Astrocyte (in vitro differentiated cells and primary cell): Measurements from ENCODE around the gene FRS2. TPM values are rescaled to one million over a fixed set of nuclear protein-coding genes. Genes with fewer than 3 reads are reported as not detected.

Experiments used
- DNase-seq: peaks from one replicate; pipeline ENCODE4 v3.0.0-alpha.2; 2010; ENCODE audit warnings: low read depth
- FAIRE-seq: peaks from 2 replicates; lab custom pipeline; 2011; peaks lifted over from hg19 to GRCh38; lab: Jason Lieb, UNC
- H2AFZ ChIP-seq: 2 replicates; pipeline ENCODE4 v1.6.0; 2012; ENCODE audit warnings: low read depth, low read length, inconsistent platforms
- H3K27ac ChIP-seq: 2 replicates; pipeline ENCODE4 v1.5.1; 2011; ENCODE audit warnings: low read depth, low read length, inconsistent platforms
- H3K27me3 ChIP-seq: 2 replicates; pipeline ENCODE4 v1.6.0; 2011; ENCODE audit warnings: low read length, inconsistent platforms; ENCODE audit not compliant: insufficient read depth
- H3K36me3 ChIP-seq: 2 replicates; pipeline ENCODE4 v1.5.1; 2011; ENCODE audit warnings: low read length, inconsistent platforms; ENCODE audit not compliant: insufficient read depth
- H3K4me1 ChIP-seq: 2 replicates; pipeline ENCODE4 v1.5.1; 2011; ENCODE audit warnings: low read length, inconsistent platforms; ENCODE audit not compliant: insufficient read depth
- H3K4me2 ChIP-seq: 2 replicates; pipeline ENCODE4 v1.6.0; 2012; ENCODE audit warnings: low read length, inconsistent platforms
- H3K4me3 ChIP-seq: 2 replicates; pipeline ENCODE4 v1.5.1; 2011; ENCODE audit warnings: low read depth, mild to moderate bottlenecking, low read length, inconsistent platforms; ENCODE audit not compliant: insufficient read depth
- H3K79me2 ChIP-seq: 2 replicates; pipeline ENCODE4 v1.6.0; 2012; ENCODE audit warnings: mild to moderate bottlenecking, low read length, inconsistent platforms; ENCODE audit not compliant: insufficient read depth
- H3K9ac ChIP-seq: 2 replicates; pipeline ENCODE4 v1.6.0; 2012; ENCODE audit warnings: mild to moderate bottlenecking, low read length, inconsistent platforms
- H3K9me3 ChIP-seq: 2 replicates; pipeline ENCODE4 v1.5.1; 2012; ENCODE audit warnings: low read depth, mild to moderate bottlenecking, low read length, inconsistent platforms; ENCODE audit not compliant: insufficient read depth
- H4K20me1 ChIP-seq: 2 replicates; pipeline ENCODE4 v1.6.0; 2012; ENCODE audit warnings: low read length, inconsistent platforms; ENCODE audit not compliant: insufficient read depth
- H3K27ac Mint-ChIP-seq: one replicate; pipeline ENCODE4 v1.8.0; 2021; ENCODE audit warnings: mild to moderate bottlenecking, mixed read lengths; ENCODE audit not compliant: unreplicated experiment
- H3K27me3 Mint-ChIP-seq: one replicate; pipeline ENCODE4 v1.8.0; 2021; ENCODE audit warnings: low read depth, mixed read lengths; ENCODE audit not compliant: unreplicated experiment
- H3K36me3 Mint-ChIP-seq: one replicate; pipeline ENCODE4 v1.8.0; 2021; ENCODE audit warnings: low read depth, mixed read lengths; ENCODE audit not compliant: unreplicated experiment
- H3K4me1 Mint-ChIP-seq: one replicate; pipeline ENCODE4 v1.8.0; 2021; ENCODE audit warnings: low read depth, mixed read lengths; ENCODE audit not compliant: unreplicated experiment
- H3K4me3 Mint-ChIP-seq: one replicate; pipeline ENCODE4 v1.8.0; 2021; ENCODE audit warnings: mild to moderate bottlenecking, moderate library complexity, mixed read lengths; ENCODE audit not compliant: unreplicated experiment
- H3K9me3 Mint-ChIP-seq: one replicate; pipeline ENCODE4 v1.8.0; 2021; ENCODE audit warnings: mild to moderate bottlenecking, mixed read lengths; ENCODE audit not compliant: unreplicated experiment
- CTCF ChIP-seq: IDR thresholded peaks from 2 replicates; pipeline ENCODE4 v1.5.1; 2011; ENCODE audit warnings: low read depth, mild to moderate bottlenecking, inconsistent platforms, low read length, moderate library complexity; ENCODE audit not compliant: insufficient read depth
- EZH2 ChIP-seq: IDR thresholded peaks from 2 replicates; pipeline ENCODE4 v1.6.1; 2012; ENCODE audit warnings: mild to moderate bottlenecking, low read length, inconsistent platforms; ENCODE audit not compliant: insufficient read depth
- total RNA-seq: library from RNA; stranded (reverse); gene quantifications from 2 replicates; pipeline ENCODE4 v1.2.1, GENCODE V29; 2021

Gene FRS2
- total RNA-seq, 1 donor from 2014 or later: 60.9 TPM

GRCh38 chr12:69511469-69512267 lies 41.5 kb downstream of the FRS2 start:
- Mint-ChIP-seq H3K27me3 (no peaks in the 10 kb centered on the region), H3K4me1 (peaks cover 67% of the 10 kb centered on the region)

GRCh38 chr12:69512820-69513219 lies 42.6 kb downstream of the FRS2 start:
- H3K27ac Mint-ChIP-seq: no peak overlapping the region
- H3K9me3 Mint-ChIP-seq: no peaks in the 10 kb centered on the region
- H3K27me3 ChIP-seq: no peaks in the 10 kb centered on the region
- H3K4me3 Mint-ChIP-seq: no peak overlapping the region
- no peaks in the 10 kb centered on the region for H3K27me3 Mint-ChIP-seq
- DNase-seq (no peak), FAIRE-seq (no peak)
- H4K20me1 ChIP-seq: peaks cover 29% of the 10 kb centered on the region
- H3K36me3 Mint-ChIP-seq: no peaks in the 10 kb centered on the region
- H3K27ac ChIP-seq: peak overlapping the region; percentile 41
- H3K4me1 Mint-ChIP-seq: peaks cover 66% of the 10 kb centered on the region
- H3K4me1 ChIP-seq: peaks cover 43% of the 10 kb centered on the region
- H3K9ac ChIP-seq: no peak overlapping the region
- TF ChIP-seq CTCF (no peak), EZH2 (no peak)
- H3K9me3 ChIP-seq: no peaks in the 10 kb centered on the region
- H3K36me3 ChIP-seq: peaks cover 5% of the 10 kb centered on the region
- no peak overlapping the region for H3K4me3 ChIP-seq
- H2AFZ ChIP-seq: no peak overlapping the region
- H3K4me2 ChIP-seq: peak overlapping the region; percentile 27
- peaks cover 95% of the 10 kb centered on the region for H3K79me2 ChIP-seq

More at GRCh38 chr12:69511469-69512267, 41.5 kb downstream of the FRS2 start:
- Histone ChIP-seq H2AFZ (no peak overlapping the region), H3K79me2 (peaks cover 93% of the 10 kb centered on the region), H3K4me1 (peaks cover 43% of the 10 kb centered on the region), H3K4me2 (peak overlapping the region; percentile 30), H3K9ac (no peak overlapping the region), H4K20me1 (peaks cover 27% of the 10 kb centered on the region), H3K9me3 (no peaks in the 10 kb centered on the region), H3K36me3 (peaks cover under 1% of the 10 kb centered on the region), H3K27ac (peak overlapping the region; percentile 33), H3K4me3 (no peak overlapping the region), H3K27me3 (no peaks in the 10 kb centered on the region)
- Mint-ChIP-seq H3K27ac (no peak overlapping the region), H3K36me3 (no peaks in the 10 kb centered on the region), H3K9me3 (no peaks in the 10 kb centered on the region), H3K4me3 (no peak overlapping the region)
- DNase-seq: no peak
- FAIRE-seq: no peak
- no peak for TF ChIP-seq EZH2

- FAIRE-seq (peak; percentile 37), DNase-seq (peak; percentile 65)
- peaks cover 32% of the 10 kb centered on the region for H4K20me1 ChIP-seq
- H3K27me3 Mint-ChIP-seq: no peaks in the 10 kb centered on the region
- peak overlapping the region; percentile 27 for H3K4me2 ChIP-seq
- TF ChIP-seq EZH2 (no peak), CTCF (no peak)
- H3K4me3 Mint-ChIP-seq: no peak overlapping the region
- no peak overlapping the region for H3K4me3 ChIP-seq
- H3K36me3 Mint-ChIP-seq: peaks cover 3% of the 10 kb centered on the region
- H3K9me3 ChIP-seq: no peaks in the 10 kb centered on the region
- H3K27me3 ChIP-seq: no peaks in the 10 kb centered on the region
- peaks cover 65% of the 10 kb centered on the region for H3K4me1 Mint-ChIP-seq
- peaks cover 43% of the 10 kb centered on the region for H3K4me1 ChIP-seq
- peak overlapping the region; percentile 41 for H3K27ac ChIP-seq
- H3K27ac Mint-ChIP-seq: no peak overlapping the region
- peaks cover 95% of the 10 kb centered on the region for H3K79me2 ChIP-seq
- H3K9me3 Mint-ChIP-seq: no peaks in the 10 kb centered on the region
- H3K9ac ChIP-seq: no peak overlapping the region
- H2AFZ ChIP-seq: no peak overlapping the region
- peaks cover 5% of the 10 kb centered on the region for H3K36me3 ChIP-seq
Observed at GRCh38 chr12:69513297-69513696, 43.1 kb downstream of the FRS2 start.
